Stimulated activated CD4-positive, alpha-beta T cell treated with anti-CD3 and anti-CD28 coated beads, Interleukin-1b, Interleukin-23, amount 100 ng/mL, for 1 hour (primary cell): Measurements from ENCODE around the gene SPATA22.
"Not testable (repeated sequence)": the region's sequence is repeated elsewhere in the genome, so short reads cannot be mapped to it uniquely, and the experiment has no call there.

Experiments used
- DNase-seq, 2 donors: peaks; one replicate each; pipeline ENCODE4 v3.0.0-alpha.2; 2020; ENCODE audit warnings: low read depth in 2 of 2

Gene SPATA22

GRCh38 chr17:3471599-3471998 is at the start of gene SPATA22:
Gene SPATA22, minus strand, starts transcription at chr17:3471819. Its CDS starts 2,494 bp downstream, at chr17:3469325.
- no peak for DNase-seq

DNA sequence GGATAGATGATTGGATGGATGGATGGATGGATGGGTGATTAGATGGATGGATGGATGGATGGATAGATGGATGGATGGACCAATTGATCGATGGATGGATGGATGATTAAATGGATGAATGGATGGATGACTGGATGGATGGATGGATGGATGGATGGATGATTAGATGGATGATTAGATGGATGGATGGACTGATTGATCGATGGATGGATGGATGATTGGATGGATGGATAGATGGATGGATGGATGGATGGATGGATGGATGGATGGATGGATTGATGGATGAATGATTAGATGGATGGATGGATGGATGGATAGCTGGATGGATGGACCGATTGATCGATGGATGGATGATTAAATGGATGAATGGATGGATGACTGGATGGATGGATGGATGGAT is 47.9 kb upstream of the SPATA22 start:
- not testable (repeated sequence) for DNase-seq

DNA sequence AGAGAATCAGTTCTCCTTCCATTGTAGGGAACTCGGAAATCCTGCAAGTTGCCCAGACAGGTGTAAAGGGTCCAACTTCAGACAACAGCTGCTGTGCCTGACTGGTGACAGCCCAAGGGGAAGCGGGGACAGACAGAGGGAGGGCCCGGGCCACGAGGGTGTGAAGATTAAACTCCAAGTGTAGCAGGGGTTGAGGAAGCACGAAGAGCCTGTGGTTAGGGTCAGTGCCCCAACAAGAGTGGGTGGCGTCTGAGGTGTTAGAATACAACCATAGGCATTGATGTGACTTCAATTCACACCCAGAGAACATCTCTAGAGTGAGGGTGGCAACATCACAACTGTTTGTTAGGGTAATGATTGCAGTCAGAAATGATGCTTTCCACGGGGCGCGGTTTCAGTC is 43.3 kb upstream of the SPATA22 start:
- DNase-seq = no peak

DNA sequence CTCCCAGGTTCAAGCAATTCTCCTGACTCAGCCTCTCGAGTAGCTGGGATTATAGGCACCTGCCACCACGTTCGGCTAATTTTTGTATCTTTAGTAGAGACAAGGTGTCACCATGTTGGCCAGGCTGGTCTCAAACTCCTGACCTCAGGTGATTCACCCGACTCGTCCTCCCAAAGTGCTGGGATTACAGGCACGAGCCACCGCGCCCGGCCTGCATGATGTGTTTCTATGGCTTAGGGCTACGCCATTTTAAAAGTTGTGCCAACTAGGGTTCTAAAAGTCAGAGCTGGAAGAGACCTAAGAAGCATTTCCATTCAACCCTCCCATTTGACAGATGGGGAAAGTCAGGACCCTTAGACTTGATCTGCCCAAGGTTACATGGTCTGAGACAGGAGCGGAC is 42.5 kb upstream of the SPATA22 start:
- DNase-seq = not testable (repeated sequence)

DNA sequence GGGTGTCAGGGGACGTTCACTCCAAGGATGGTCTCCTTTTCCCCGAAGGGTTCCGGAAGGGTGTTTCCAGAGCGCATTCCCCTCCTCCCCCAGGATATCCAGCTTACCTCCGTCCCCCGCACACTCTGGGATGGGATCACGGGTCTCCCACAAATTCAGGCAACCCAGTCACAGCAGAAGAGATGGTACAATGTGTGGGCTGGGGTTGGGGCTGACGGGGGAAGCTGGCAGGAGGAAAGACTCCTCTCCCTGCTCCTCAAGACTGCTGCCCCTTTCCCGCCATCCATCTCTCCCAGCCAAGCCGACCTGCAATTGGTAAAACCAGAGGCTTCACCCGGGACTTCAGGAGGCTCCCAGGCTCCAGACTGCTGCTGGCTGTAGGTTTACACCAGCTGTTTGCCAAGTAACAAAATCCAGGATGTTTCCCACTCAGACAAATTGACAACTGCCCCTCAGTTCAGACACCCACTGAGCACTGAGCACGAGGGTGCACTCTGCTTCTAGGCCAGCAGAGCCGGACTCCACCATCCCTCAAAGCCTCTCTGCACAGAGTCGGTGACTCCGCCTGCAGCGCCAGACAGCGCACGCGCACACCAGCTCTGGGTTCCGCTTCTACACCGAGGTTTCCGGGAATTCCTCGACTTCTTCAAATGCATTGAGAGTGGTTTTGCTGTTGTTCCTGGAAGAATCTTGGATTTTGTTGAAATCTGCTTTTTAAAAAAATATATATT is 41.9 kb upstream of the SPATA22 start:
- DNase-seq = no peak

GRCh38 chr17:3512505-3513171 is 41.0 kb upstream of the SPATA22 start:
- no peak for DNase-seq

DNA sequence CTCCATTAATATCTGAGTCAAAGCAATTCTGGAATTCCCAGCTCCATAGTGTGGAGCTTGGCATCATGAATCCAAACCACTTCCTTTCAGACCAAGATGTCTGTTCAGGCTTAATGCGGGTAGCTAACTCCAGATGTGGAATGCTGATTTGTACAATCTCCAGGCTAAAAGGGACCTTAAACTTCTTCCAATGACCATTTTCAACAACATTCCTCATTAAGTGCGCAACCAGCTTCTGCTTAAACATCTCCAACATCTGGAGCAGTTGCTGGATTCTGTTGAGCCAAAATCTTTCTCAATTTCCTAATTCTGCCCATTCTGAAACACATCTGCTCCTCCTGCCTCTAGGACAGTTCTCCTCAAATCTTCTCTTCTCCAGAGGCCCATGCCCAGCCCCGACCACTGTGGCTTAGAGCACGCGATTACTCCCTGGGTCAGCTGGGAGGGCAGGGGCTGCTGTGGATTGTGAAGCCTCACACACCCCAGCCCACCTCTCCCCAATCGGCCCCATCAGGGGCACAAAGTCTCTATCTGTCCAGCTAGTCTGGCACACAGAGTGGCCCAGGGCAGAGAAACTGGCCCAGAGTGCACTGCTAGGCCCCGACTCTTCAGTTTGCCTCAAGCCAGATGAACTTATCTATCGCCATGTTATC is 40.4 kb upstream of the SPATA22 start:
- DNase-seq = no peak

DNA sequence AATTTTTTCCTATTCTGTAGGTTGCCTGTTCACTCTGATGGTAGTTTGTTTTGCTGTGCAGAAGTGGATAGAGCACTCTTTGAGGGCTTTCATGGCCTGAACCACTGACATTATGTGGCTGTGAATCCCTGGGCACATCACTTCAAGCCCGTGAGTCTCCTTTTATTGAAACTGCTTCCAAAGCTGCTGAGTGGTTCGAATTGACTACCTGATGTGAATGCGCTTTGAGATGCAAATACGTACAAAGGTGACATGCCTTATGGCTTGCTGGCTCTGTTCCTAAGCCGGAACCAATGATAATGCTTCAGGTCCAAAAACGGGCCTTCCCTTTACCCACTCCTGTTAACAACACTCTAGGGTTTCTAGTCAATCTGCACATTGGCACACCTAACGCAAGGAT is 38.5 kb upstream of the SPATA22 start:
- DNase-seq = no peak

DNA sequence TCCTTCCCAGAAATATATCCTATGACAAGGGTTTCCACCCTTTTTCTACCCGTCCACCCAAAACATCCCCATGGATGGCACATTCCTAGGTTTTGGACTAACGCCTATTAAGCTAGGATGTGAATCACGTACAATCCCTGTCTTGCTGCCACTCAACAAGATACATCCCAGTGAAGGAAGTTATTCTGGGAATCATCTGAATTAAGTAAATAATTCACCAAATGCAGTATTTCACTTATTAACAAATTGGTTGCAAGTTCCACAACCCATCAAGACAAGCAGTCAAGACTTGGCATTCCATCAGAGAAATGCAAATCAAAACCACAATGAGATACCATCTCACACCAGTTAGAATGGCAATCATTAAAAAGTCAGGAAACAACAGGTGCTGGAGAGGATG is 36.2 kb upstream of the SPATA22 start:
- no peak for DNase-seq

DNA sequence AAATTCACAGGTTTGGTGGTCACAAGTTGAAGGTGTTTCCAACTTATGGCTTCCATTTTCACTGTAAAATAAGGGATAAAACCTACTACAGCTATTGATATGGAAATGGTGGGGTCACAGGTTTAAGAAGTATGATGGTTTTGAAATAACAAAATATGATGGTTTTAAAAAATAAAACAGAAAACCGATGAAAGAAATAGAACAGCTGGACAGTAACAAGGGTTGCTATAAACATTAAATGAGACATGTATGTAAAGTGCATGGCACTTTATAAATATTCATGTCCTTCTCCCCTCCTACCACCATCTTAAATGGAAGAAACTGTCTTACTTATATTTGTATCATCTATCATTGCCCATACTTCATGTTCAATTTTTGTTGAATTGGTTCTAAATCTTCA is 35.5 kb upstream of the SPATA22 start:
- no peak for DNase-seq

- no peak for DNase-seq
Observed at GRCh38 chr17:3506054-3506453, 34.4 kb upstream of the SPATA22 start.

- DNase-seq = no peak
Observed at GRCh38 chr17:3505008-3505407, 33.4 kb upstream of the SPATA22 start.

DNA sequence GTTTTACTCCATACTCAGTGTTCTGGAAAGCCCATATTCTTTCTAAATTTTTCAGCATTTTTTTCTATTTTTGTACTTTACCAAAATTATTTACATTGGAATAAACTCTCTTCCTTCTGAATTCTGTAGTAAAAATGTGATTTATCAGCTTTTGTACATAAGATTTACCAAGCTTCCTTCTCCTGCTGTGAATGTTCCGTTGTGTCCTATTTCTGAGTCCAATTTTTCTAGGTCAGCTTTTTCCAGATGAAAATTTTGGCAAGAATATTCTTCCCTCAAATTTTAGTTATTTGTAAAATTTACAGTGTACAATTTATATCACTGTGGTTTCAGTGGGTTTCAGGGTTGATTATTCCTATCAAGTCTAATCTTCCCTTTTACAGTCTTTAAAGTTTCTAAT is 31.7 kb upstream of the SPATA22 start:
- DNase-seq = no peak

GRCh38 chr17:3502466-3502865 is 30.8 kb upstream of the SPATA22 start:
- no peak for DNase-seq

DNA sequence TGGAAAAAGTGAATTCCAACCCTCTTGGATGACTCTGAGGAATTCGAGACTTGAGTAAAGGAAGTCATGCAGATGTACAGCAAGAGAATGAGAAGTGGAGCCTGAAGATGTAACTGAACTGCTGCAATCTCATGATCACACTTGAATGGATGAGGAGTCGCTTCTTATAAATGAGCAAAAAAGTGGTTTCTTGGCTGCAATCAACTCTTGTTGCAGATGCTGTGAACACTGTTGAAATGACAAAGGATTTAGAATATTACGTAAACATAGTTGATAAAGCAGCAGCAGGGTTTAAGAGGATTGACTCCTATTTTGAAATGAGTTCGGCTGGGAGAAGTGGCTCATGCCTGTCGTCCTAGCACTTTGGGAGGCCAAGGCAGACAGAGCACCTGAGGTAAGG is 29.7 kb upstream of the SPATA22 start:
- no peak for DNase-seq

DNA sequence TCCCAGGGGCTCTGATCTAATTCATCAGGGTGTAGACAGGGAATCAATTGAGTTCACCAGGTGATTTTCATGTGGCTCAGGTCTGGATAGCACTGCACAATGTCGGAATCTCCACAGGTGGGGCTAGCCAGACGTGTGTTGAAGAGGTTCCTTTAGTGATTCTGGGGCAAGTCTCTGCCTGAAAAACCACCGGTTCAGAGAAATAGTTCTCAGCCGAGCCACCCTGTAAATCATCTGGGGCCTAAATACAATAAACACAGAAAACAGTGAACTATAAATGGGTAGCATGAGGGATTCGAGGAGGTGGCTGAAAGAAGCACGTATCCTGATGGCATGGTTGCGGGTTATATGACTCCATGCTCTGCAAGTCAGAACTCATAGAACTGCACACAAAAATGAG is 25.5 kb upstream of the SPATA22 start:
- DNase-seq = no peak

GRCh38 chr17:3485481-3486068 is 14.0 kb upstream of the SPATA22 start:
- DNase-seq = no peak

GRCh38 chr17:3482852-3483251 is 11.2 kb upstream of the SPATA22 start:
- no peak for DNase-seq

DNA sequence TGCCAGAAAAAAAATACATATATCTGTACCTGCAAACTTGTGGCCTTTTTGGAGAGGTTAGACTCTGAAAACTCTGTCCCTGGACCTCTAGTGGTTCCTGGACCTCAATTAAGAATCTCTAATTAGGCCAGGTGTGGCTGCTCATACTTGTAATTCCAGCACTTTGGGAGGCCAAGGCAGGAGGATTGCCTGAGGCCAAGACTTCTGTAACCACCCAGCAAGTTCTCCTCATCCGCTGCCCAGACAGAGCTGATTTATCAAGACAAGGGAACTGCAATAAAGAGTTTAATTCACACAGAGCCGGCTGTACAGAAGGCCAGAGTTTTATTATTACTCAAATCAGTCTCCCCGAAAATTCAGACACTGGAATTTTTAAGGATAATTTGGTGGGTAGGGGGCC is 8.4 kb upstream of the SPATA22 start:
- DNase-seq = no peak

GRCh38 chr17:3475812-3476610 is 4.4 kb upstream of the SPATA22 start, which contains the start of gene ASPA:
Gene ASPA, plus strand, starts transcription at chr17:3475997. Its CDS starts 163 bp downstream, at chr17:3476160.
- no peak for DNase-seq

DNA sequence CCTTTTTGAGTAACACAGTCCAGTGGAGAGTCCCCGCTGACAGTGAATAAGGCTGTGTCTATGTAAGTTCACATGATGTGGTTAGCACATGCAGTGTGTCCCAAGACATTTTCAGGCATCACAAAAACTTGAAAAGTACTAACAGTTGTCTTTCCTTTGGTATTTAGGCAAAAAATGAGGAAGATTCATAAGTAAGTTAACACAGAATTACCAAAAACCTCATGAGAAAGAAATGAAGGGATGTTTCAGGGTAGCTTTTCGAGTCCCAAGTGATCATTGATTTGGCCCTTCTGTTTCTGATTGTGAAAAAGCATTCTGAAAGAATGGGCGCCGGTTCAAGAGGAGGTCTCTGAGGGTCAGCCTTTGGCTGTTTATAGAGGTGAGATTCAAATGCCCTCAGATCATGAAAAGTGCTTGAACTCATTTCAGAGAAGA is 3.6 kb upstream of the SPATA22 start:
- DNase-seq = no peak

DNA sequence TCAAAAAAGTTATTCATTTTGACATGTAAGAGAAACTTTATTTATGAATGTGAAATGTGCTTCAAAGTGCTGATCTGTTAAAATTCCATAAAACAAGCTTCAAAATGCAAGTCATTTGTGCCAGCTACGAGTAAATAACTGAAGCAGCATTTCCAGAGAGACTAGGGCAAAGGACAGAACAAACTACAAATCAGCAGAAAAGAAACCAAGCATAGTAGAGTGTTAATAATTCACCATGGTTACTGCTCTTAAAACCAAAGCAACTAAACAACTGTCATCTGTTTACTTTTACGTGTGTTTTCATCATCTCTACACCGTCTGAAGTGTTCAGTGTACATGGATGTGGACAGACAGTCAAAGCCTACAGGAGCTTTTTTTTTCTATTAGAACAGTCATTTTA is 2.6 kb upstream of the SPATA22 start:
- no peak for DNase-seq
